HK-2 (cell line): ENCODE data around the gene TMEM106A.
"Not testable (repeated sequence)": the region's sequence is repeated elsewhere in the genome, so short reads cannot be mapped to it uniquely, and the experiment has no call there.

Experiments
- DNase-seq: peaks from one replicate; pipeline ENCODE4 v3.0.0-alpha.2; 2018; ENCODE audit not compliant: unreplicated experiment

TMEM106A gene, protein sequence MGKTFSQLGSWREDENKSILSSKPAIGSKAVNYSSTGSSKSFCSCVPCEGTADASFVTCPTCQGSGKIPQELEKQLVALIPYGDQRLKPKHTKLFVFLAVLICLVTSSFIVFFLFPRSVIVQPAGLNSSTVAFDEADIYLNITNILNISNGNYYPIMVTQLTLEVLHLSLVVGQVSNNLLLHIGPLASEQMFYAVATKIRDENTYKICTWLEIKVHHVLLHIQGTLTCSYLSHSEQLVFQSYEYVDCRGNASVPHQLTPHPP

DNA sequence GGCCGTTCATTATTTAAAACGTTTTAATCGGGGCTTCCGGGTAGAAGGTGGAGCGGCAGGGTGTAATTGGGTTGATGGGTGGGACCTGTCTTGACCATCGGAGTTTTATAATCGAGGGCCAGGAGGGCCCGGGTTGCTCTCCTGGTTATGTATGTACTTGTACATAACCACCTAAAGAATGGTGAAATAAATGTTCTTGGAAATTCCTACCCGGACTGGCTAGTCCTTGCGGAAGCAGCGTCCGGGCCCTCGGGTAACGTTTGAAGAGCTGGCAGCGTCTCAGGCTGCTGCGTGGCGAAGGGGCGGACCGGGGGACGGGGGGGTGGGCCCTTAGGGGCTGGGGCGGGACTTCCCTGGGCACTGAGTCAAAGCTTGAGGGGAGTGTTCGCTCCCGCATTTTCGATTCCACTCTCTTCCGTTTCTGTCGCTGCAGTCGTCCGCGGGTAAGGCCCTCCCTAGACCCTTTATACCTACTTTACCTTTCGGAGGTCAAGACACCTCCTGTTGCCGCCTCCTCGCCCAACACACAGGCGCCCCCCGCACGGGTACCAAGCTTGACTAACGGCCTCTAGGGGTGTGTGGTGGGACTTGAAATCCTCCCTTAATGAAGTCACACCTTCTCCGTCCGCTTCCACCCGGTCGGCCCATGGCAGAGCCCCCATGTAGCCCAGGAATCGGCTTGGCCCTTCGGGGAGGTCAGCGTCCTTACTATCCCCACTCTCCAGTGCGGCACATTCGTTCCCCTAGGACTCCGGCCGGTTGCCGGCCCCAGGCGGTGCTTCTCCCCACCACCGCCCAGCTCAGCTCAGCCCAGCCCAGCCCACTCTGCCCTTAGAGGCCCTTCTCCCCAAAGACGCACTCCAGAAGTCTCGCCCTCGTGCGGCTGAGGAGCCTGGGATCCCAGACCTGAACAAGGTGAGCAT is at the start of gene TMEM106A:
TSS of gene TMEM106A (plus strand) at position 396 of the 923 bp plus-strand sequence. CDS start 1,167 bp downstream, outside the sequence.
- DNase-seq: peak; percentile 82

DNA sequence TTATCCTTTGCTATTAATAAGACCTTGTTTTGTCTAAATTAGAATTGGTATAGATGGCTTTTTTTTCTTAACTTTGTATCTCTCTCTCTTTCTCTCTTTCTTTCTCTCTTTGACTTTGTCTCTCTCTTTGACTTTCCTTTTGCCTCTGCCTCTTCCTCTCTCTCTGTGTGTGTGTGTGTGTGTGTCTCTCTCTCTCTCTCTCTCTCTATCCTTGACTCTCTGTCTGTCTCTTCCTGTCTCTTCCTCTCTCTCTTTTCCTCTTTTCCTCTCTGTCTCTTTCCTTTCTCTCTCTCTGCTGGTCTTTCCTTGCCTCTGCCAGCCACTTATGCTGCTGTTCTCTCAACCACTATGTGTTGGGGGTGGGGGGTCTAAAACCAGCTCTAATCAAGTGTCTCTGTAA is 45.7 kb upstream of the TMEM106A start:
- not testable (repeated sequence) for DNase-seq

DNA sequence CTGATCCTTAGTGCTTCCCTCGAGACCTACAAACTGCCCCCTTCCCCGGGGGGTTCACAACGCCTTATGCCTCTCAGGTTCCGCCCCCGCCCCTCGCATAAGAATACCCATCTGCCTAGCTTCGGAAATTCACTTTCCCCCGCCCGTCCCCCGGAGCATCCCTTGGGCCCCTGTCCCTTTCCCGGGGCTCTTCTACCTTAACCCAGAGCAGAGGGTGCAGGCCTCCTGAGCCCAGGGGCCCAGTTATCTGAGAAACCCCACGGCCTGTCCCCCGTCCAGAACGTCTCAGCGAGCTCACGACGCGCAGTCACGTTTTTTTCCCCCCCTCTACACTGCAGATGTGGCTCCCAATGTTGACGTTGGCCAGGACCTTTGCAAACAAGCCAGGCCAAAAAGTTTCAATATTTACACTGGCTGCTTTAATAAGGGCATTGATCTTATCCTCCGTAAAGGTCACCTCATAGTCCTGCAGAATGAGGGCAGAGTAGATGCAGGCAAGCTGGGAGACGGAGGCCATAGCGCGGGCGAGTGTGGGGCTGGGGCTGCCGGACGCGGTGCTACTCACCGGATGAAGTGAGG is 42.0 kb upstream of the TMEM106A start:
- no peak for DNase-seq

DNA sequence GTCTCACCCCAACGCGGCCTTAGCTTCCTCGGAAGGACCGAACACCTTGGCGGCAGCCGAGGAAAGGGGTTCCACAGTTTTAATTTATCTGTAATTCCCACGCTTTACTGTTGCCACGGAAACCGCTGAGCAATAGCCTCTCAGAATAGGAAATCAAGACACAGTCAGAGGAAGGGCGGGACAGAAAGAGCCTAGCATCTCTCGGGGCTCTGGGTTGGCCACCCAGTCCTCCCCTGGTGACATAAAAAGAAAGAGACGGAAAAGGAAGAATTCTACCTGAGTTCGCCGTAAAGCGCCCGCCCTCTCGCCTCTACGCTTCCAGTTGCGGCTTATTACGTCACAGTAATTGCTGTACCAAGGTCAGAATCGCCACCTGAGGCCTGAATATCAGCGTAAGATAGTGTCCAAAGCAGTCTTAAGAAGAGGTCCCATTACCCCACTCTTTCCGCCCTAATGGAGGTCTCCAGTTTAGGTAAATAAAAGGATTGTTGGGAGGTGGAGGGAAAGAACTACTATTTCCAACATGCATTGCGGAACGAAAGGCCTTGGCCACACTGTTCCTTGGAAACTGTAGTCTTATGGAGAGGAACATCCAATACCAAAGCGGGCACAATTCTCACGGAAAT is 41.4 kb upstream of the TMEM106A start:
- DNase-seq: peak; percentile 83

DNA sequence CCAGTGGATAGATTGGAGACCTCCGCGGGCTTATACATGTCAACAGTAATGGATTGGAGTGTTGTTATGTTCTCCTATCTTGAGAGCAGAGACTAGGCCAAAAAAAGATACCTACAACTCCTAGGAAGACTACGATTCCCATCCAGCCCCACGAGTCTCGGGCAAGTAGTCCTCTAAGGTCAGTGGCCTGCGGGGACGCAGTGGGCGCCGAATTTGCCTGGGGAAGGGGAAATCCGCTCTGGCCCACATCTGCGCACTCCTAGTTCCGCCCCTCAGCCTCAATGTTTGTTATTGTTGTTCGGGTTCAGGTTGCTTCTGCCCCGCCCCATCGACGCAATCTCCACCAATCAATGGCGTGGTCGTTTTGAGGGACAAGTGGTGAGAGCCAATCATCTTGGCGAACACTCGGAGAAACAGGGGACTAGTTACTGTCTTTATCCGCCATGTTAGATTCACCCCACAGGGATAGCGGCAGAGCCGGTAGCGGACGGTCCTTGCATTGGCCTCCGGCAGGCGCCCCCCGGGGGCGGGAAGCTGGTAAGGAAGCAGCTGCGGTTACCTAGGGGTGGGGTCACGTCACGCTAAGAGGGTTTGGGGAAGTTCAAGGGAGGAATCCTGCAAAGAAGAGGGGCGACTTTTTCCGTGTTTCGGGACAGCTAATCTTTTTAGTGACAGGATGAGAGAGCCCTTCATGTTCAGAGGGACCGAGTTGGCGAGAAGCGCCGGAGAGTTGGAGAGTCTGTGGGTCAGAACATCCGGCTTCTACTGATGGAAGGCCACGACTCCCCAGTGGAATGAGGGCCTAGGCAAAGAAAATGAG is 40.7 kb upstream of the TMEM106A start, which contains the start of gene NBR1:
TSS of gene NBR1 (plus strand) at position 449 of the 820 bp plus-strand sequence. CDS start 4,586 bp downstream, outside the sequence.
- peak; percentile 97 for DNase-seq

DNA sequence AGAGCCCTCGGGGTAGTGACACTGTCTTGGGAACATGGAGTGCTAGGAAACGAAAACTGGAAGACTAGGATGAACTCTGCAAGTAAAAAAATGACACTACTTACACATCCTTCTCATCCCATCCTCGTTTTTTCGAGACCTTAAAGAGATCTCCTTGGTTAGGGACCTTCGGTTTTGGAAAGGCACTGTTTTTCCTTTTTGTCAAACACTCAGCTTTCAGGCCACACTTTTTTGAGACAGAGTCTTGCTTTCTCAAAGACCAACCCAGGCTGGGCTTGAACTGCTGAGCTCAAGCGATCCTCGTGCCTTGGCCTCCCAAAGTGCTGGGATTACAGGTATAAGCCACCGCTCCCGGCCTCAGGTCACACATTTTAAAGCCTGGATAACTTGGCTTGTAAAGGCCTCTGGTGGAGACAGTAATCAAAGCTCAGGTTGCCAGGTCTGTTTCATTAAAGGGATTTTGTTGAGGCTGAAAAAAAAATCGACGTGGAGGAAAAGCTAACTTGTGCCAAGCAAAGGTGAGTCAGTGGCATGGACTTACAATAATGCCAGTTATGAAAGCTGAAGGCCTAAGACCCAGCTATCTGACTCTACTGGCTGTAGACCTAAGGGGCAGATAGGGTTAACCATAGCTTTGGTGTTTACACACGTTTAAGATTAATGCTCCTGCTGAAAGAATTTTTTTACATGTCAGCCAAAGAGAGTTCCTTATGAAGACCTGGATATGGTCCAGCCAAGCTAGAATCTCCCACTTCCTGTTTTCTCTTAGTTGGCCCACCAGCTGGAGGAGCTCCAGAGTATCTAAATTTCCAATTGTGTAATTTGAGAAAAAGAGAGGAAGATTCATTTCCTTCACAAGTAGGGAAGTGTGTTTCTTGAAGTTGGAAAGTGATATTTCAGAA is 39.8 kb upstream of the TMEM106A start:
- peak; percentile 51 for DNase-seq

DNA sequence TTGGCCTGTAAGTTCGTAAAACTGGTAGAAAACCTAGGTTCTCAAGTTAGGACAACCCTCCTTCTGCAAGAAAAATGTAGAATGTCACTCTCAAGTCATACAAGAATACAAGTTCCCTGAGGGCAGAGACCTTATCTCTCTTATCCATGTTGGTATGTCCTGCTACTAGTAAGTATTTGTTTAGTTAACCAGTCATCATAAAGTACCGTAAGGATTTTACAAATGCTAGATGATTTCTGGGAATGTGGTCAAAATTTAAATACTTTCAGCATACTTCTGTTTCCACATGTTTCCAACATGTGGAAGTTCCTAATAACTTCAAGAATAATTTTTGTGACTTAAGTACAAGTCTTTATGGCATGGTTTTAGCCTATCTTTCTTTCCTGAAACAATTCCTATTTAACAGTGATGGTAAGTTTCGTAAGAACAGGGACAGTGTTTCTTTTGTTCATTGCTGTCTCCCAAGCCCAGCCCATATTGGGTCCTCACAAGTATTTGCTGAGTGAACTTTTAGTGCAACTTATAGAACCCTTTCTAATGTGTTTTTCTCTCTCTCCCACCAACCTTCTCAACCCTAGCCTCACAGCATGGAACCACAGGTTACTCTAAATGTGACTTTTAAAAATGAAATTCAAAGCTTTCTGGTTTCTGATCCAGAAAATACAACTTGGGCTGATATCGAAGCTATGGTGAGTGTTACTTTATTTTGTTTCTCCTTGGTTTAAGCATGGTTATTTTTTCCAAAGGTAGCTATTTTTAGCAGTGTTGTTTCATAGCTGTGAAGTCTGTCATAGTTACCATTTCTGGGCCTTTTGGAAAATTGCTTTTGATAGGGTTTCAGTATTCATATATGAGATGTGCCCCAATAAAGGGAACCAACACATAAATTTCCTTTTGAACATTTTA is 36.2 kb upstream of the TMEM106A start:
- DNase-seq: no peak

DNA sequence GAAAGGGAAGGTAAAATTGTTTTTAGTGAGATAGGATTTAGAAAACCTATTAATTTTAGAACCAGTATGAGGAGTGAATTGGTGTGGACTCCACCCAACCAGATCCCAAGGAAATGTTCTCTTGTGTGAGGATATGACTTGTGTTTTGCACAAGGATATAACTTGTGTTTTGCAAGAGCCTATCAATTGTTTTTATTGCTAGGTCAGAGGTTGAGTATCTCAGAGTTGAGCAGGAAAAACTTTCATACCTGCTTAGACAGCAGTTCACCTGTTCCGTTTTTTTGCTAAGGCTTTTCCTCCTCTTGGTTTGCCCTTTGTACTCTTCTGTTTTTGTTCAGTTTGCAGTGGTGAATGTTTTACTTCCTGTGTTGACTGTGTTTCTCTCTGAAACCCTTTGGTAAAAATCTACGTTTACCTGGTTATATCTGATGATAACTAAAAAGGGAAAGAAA is 35.5 kb upstream of the TMEM106A start:
- no peak for DNase-seq

DNA sequence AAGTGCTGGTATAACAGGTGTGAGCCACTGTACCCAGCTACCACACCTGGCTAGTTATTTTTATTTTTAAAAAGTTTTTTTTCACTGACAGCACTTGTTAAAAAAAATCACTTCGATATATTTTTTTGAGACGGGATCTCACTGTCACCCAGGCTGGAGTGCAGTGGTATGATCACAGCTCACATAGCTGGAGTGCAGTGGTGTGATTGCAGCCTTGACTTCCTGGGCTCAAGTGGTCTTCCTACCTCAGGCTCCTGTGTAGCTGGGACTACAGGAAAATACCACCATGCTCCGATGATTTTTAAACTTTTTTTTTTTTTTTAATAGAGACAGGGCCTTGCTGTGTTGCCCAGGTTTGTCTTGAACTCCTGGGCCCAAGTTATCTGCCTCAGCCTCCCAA is 27.8 kb upstream of the TMEM106A start:
- peak; percentile 6 for DNase-seq

DNA sequence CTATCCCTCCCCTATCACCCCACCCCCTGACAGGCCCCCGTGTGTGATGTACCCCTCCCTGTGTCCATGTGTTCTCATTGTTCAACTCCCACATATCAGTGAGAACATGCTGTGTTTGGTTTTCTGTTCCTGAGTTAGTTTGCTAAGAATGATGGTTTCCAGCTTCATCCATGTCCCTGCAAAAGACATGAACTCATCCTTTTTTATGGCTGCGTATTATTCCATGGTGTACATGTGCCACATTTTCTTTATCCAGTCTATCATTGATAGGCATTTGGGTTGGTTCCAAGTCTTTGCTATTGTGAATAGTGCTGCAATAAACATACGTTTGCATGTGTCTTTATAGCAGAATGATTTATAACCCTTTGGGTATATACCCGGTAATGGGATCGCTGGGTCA is 25.0 kb upstream of the TMEM106A start:
- DNase-seq: not testable (repeated sequence)

DNA sequence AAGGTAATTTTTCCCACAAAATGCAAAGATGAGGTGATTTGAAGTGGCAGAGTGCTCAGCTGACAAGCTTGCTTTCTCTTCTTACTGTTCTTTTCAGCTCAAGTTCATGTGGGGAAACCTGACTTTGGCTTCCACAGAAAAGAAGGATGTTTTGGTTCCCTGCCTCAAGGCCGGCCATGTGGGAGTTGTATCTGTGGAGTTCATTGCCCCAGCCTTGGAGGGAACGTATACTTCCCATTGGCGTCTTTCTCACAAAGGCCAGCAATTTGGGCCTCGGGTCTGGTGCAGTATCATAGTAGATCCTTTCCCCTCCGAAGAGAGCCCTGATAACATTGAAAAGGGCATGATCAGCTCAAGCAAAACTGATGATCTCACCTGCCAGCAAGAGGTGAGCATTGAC is 18.4 kb upstream of the TMEM106A start:
- DNase-seq: no peak

DNA sequence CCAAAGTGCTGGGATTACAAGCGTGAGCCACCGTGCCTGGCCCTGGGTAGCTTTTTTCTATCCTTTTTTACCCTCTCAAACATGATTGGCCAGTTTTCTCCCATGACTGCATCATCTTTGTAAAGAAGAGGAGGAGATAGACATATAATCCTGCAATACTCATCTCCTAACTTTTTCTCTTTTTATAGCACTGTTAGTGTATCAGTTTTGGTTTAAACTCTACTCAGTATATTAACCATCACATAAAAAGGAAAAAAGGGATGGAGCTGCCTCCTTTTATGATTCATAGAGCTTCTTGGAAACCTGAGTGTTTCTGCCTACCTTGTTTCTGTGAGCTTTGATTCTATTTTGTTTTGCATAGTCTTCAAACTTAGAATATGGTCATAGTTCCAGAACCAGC is 12.0 kb upstream of the TMEM106A start:
- no peak for DNase-seq

DNA sequence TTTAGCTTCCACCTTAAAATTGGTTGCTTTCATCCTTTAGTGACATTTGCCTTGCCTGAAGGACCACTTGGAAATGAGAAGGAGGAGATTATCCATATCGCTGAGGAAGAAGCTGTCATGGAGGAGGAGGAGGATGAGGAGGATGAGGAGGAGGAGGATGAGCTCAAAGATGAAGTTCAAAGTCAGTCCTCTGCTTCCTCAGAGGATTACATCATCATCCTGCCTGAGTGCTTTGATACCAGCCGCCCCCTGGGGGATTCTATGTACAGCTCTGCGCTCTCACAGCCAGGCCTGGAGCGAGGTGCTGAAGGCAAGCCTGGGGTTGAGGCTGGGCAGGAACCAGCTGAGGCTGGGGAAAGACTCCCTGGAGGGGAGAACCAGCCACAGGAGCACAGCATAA is 11.5 kb upstream of the TMEM106A start:
- DNase-seq: no peak

DNA sequence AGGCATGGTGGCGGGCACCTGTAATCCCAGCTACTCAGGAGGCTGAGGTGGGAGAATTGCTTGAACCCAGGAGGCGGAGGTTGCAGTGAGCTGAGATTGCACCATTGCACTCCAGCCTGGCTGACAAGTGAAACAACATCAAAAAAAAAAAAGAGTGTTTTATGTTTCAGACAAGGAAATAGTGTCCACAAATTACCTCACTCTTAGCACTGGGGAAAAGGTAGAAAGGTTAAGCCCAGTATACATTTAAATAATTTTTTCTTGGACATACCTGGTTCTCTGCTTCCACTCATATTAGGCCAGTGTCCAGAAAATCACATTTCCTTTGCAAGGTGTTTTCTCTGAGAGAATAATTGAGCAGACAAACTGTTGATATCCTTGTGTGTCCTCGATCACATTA is 8.7 kb upstream of the TMEM106A start:
- DNase-seq: not testable (repeated sequence)

DNA sequence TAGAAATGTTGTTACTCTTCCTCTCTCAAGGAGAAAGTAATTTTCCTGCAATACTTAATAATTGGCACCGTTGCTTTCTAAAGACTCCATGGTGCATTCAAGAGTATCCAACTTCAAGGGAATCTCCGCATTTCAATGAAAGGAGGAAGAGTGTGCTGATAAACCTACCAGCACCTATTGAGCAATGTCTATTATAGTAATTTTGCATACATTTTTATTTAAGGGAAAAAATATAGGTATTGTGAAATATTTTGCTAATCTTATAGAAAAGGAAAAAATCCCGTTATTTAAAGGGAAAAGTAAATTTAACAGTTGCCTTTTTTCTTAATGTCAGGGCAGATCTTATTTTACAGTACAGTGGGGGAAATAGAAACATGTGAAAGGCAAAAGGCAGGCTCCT is 1.1 kb upstream of the TMEM106A start:
- no peak for DNase-seq

DNA sequence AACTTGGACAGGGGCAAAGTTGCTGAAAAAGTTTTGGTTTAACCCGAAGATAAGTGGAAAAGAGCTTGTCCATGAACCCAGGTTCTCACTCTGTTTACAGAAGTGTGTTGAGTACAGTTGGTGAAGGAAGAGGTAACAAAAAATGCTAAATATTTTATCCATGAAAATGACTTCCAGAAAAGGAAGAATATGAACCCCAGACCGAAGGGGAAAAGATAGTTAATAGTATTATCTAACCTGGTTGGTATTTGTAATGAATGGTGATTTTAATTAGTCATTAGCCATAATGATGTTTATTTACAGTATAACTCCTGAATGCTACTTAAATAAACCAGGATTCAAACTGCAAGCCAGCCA is 574 bp upstream of the TMEM106A start:
- no peak for DNase-seq

DNA sequence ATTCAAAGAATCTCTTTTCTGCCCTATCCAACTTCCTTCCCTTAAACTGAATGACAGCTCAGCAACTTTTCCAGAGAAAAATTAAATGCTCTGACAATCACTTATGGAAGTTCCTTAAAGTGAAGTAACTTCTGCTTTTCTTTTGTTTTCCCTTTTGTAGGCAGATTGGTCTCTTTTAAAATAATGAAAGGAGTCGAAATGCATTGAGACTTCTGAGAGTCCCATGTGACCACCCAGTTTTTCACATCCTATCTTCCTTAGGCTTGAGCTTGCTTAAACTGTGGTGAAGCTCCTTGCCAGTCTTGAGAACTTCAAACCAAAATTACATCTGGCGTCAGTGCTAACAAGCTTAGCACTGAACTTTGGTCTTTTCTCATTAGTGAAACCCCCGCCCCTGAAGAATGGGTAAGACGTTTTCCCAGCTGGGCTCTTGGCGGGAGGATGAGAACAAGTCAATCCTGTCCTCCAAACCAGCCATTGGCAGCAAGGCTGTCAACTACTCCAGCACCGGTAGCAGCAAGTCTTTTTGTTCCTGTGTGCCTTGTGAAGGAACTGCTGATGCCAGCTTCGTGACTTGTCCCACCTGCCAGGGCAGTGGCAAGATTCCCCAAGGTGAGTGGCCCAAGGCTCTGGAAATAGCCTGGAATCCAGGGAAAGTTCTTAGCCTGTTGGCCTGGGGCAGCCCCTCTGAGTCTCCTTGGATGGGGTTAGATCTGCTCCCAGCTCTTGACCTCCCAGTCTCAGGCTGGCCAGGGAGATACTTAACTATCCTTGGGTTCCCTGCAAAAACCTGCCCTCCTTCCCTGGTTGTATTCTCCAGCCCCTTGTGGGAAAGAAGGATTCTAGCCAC is 1.2 kb downstream of the TMEM106A start:
- DNase-seq: no peak

DNA sequence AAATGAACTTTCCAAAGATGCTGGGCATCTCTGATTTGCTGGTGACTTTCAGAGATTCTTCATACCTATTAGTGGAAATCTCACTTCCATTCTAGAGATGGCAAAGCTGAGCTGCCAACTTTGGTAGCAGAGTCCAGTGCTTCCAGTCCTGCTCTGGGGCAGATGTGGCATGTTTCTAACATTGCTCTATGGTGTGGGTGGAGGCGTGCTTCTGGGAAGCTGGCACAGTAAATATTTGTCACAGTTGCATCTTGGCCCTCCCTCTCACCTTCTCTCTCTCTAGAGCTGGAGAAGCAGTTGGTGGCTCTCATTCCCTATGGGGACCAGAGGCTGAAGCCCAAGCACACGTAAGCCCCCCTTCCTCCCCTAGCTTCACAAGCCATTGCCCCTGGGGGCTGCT is 1.9 kb downstream of the TMEM106A start:
- no peak for DNase-seq
